NCI-H1930 (cell line): ENCODE measurements around the gene NKAIN2.

Experiments used
- DNase-seq, 2 experiments: peaks; one replicate each; lab custom pipeline; 2025; lab: John Stamatoyannopoulos, UW

NKAIN2 gene

DNA sequence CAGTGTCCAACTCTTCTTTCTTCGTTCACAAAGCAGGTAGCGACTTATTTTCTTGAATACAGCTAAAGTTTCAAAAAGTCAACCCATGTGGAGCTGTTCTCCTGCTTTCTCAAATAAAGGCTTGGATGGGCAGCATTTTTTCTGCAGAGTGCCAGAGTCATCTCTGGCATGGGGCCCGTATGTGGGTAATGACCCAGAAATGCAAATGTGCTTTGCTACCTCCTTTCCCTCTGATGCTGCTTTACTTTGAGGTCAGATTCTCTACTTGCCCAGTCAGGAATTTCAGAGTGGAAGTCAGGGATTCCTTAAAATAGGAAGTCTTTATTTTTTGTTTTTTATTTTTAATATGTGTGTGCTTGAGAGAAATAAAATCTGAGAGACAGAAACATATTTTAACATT lies 4.9 kb downstream of the NKAIN2 start:
- DNase-seq = no peak

DNA sequence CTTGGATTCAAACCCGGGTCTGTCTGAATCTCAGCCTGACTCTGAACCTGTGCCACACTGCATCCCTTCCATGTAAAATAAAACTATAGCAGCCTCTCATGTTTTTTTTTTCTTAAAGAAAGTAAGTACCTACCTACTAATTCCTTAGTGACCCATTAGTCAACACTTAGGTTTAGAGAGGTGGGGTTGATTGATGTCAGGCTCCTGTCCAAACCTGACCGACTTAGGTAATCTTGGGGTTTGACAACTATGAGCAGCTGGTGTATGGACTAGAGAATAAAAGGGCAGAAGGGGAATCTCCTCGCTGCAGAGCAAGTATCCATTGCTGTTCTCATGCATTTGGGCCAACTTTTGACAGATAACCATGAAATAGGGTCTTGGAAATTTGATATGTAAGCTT lies 6.5 kb downstream of the NKAIN2 start:
- no peak for DNase-seq

DNA sequence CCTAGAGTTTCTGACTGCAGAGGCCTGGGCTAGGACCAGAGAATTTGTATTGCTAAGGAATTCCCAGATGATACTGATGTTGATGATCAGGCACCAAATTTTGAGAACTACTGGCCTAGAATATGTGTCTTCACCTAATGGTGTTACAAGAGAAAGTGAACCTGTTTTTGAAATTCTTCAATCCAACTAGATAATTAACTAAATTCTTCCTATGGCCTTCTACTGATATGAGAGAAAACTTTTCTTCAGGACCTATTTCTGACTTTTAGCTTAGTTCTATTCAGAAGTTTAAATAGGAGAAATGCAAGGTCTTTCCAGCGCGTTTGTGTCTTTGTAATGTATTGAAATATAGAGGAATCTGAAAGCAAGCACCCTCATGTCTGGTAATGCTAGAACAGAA lies 7.3 kb downstream of the NKAIN2 start:
- DNase-seq = no peak

DNA sequence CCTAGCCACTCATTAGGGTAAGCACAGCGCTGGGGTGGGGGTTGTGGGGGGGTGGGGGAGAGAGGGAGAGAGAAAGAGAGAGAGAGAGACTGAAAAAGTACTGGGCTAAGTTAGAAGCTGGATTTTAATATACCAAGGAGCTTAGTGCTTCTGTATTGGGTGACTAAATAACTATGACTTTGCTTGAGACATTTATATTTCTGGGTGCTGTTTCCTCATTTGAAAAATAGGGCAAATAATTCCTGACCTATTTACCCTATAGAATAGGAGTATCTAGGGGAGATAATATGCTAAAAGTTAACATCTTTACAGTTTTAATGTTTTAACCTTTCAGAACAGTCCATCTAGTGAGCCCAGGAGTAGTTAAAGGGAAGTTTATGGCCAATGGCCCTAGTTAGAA lies 7.7 kb downstream of the NKAIN2 start:
- no peak for DNase-seq

DNA sequence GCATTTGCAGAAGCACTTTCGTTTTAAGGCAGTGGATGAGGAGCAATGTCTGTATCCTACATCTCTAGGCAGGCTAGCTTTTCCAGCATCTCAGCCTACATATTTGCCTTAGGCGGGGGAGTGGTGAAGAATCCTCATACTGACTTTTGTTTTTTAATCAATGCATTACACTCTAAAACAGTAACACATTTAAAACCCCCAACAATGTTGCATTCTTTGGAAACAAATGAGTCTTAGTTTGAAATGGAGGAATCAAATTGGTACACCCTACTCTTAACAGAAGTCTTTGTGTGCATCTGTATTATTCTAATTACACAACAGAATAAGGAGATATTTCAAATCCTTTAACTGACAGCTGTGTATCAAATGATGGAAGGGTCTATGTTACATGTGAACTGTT lies 9.0 kb downstream of the NKAIN2 start:
- no peak for DNase-seq

DNA sequence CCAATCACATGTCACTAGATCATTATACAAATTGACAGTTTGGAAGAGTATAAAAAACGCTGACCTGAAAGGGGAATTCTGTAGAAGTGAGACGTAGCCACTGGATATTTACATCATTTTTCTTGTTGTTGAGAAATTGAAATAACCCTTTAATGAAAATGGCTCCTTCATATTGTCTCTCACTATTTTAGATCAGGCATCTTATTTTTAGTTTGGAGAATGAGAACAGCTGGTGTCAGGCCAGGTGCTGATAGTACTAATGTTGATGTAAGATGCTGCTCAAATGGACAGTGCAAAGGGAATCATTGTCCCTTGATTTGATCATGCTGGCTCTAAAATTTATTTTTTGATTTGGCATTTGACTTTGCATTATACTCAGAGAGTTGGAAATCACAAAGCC lies 17.4 kb downstream of the NKAIN2 start:
- peak; percentile 52 to 60 for DNase-seq

DNA sequence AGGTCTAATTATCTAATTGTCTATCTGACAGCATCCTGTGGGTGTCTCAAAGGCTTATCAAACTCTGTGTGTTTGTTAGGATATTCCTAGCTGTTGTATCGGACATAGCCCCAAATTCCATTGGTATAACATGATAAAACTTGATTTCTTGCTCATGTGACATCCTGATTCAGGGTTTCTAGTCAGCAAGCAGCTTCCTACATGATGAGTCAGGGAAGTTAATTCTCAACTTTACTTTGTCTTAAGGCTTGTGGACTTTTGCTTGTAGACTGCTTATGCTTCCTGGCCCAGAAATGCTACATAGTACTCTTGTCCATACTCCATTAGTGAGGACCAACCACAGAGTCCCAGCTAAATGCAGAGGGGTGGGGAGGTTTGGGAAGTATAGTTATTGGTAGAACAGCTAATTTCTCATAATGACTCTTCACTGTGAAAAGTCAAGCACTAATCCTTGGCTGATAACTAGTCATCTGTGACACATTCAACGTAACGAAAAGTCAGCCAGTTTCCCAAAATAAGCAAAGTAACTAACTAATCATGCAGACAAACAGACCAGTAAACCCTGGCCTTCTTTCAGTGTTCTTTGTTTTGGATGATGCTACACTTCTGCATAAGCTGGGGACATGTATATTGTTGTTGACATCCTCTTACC lies 25.8 kb downstream of the NKAIN2 start:
- DNase-seq = no peak

DNA sequence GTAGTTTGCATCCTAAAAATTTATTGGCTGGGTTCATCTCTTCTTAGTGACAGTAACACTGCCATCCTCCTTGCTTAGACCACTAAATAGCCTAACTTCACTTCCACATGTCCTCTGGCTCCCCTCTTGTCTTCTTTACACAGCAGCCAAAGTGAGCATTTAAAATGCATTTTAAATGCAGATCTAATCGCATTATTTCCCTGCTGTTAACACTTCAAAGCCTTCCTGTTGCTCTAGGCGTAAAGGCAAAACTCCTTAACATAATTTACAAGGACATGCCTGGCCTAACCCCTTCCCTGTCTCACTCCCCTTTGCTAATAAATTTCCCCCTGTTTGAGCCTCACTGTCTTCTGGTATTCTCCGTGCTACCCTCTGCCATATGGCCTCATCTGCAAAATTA lies 26.5 kb downstream of the NKAIN2 start:
- no peak for DNase-seq

DNA sequence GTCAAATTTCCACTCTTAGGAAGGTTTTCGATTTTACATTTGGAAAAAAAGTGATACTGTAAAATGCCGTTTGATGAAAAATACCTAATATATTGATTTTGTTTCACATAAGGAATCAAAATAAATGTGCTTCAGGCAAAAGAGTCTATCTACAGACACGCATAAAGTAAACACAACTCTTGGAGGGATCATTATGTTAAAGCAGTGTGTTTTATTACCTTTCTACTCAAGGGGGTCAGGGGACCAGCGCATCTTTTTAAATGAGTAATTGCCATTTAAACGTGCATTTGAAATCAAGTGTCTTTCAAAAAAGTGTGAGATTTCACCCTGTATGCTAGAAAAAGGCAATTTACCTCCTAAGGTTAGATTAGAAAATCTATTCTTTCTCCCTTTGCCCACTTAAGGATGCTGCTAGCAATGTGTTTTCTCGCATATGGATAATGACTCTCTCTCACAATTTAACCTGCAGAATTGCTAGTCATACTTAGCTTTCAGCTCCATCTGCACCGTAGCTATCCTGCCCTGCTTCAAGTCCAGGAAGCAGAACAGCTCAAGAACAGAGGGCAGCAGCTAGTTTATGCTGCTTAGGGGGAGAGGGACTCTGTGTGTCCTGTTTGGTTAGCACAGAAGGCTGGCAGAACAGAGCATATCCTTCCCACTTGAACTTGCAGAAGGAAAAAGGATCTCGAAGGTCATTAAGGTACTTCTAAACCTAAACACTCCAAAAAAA lies 35.0 kb downstream of the NKAIN2 start:
- DNase-seq = no peak

DNA sequence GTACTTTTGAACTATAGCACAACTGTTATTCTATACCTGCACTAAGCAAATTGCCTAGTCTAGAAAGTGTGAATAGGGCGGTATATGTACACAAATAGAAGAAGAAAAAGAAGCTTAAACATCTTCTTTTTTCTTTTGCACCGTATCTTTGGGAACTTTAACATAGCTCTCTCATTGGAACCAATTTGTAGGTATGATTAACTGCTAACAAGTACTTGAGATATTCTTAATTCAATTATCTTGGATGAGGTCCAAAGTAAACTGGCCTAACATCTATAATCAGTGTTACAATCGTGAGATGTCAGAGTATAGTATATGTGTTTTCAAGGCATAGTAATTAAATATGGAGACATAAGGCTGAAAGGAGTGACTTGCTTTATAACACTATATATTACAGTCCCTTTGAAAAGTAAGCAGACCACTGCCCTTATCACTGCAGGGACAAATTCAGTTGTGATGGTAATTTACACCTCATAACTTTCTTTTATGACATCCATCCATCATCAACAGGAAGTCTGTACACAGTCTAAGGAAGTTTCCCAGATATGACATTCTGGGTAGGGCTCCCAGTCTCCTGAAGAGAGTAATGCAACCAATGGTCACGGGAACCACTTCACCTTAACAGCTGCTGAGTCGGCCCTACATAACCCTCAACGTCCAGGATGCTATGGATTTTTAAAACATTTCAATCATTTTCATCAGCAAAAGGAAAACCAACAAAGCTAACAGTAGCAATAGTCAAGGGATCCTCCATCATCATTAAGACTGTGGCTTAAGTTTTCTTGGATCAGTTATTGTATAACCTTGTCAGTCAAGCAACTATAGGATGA lies 37.6 kb downstream of the NKAIN2 start:
- no peak for DNase-seq

DNA sequence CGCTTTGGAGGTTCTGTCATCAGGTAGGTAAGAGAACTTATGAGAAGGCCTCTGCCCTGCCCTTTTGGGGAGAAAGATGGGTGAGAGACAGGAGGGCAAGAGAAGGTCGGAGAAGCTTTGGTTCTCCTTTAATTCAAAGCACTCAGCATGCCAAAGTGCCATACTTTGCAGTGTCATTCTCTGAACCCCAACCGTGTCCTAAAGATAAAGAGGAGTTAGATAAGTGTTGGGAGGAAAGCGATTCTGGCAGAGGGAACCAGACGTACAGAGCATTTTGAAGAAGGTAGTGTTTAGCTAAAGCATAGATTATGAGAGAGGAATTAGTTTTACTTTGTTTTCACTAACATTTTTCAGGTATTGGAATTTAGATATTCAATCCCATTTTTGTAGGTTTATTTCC lies 40.3 kb downstream of the NKAIN2 start:
- no peak for DNase-seq

DNA sequence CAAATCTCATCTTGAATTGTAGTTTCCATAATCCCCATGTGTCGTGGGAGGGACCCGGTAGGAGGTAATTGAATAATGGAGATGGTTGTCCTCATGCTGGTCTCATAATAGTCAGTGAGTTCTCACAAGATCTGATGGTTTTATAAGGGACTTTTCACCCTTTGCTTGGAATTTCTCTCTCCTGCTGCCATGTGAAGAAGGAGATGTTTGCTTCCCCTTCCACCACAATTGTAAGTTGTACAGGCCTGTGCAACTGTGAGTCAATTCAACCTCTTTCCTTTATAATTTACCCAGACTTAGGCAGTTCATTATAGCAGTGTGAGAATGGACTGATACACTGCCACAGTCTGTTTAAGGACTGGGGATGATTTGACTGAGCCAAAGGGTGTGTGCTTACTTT lies 44.7 kb downstream of the NKAIN2 start:
- no peak for DNase-seq

DNA sequence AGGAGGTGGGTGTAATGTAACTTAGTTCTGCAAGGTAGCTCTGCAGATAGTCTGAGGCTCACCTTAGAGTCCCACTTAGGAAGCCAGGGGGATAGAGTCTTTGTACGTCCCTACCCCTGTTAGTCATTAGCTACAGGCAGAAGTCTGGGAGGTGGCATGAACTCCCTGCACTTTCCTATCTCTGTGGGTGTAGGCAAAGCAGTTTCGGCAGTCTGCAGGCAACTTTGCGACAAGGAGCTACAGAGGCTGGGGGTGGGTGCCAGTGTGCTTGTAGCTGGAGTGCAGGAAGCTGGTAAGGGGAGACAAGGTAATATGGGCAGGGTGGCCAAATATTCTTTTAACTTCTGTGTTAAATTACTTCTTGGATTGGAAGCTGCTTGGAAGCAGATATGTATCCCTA lies 45.7 kb downstream of the NKAIN2 start:
- no peak for DNase-seq

DNA sequence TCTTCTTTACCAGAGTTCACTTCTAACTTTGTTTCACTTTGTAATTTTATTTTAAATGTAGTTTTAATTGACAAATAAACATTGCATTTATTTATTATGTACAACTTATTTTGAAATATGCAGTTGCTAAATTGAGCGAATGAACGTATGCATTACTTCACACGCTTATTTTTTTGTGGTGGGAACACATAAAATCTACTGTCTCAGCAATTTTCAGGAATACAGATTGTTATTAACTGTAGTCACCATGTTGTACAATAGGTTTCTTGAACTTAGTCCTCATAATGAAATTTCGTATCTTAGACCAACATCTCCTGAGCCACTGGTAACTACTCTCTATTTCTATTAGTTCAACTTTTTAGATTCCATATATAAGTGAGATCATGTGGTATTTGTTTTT lies 46.9 kb downstream of the NKAIN2 start:
- no peak for DNase-seq

DNA sequence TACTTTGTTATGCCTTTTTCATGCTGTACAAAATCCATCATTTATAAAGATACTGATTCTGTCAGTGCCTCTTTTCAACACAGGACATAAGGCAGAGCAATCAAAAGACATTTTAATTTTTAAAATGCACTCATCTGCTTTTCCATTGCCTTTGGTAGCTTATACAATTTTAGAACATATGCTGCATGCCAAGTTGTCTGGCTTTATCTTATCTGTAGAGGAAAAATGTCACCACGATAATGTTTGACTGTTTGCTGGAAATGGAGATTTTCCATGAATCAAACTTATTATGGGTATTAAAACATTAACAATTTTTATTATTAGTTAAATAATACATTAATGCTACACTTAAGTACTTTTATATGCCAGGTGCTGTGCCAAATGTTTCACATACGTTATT lies 50.5 kb downstream of the NKAIN2 start:
- no peak for DNase-seq

DNA sequence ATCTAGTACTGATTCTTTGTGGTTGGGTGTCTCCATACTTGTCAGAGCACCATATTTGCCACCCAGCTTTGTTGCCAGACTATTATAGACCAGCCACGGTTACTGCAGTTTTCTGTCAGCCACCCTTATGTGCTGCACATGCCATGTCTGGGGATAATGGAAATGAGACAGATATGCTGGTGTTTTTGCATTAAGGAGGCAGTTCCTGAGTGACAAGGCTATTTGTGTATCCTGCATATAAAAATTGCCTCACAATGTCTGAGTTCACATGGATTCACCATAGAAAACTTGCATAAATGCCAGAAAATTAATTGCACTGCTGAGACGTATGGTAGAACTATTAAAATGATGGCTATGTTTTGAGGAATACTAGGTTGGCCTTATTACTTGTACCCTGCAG lies 51.8 kb downstream of the NKAIN2 start:
- no peak for DNase-seq

DNA sequence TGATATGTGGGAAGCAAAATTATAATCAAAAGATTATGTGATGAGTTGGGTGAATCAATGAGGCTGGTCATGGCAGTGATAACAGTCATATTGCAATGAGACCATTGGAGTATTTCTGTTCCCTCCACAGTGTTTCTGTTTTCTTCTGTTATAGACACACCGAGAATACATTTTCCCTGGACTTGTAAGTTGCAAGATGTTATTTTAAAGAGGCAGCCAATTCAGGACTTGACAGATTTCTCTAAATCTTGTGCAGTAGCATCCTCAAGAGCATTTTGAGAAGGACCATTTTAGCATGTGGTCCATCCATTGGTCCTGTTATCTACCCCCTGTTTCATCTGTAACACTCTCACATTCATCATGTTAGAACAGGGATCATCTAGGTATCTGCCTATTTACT lies 55.6 kb downstream of the NKAIN2 start:
- DNase-seq = no peak

DNA sequence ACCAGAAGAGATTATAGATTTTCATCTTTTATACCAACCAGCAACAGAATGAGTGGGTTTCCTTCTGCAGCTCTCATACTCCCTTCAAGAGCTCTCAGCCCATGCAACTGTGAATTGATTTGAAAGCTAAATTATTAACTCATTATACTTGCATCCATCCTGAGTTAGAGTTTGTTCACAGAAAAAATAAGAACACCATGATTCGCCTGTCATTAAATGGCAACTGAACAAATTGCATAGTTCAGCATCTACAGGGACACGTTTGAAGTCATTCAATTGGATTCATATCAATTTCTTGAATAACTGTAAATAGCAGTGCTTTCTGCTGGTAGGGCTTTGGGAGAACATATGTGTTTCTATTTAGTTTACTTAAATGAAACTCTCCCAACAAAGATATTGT lies 65.7 kb downstream of the NKAIN2 start:
- DNase-seq = no peak

DNA sequence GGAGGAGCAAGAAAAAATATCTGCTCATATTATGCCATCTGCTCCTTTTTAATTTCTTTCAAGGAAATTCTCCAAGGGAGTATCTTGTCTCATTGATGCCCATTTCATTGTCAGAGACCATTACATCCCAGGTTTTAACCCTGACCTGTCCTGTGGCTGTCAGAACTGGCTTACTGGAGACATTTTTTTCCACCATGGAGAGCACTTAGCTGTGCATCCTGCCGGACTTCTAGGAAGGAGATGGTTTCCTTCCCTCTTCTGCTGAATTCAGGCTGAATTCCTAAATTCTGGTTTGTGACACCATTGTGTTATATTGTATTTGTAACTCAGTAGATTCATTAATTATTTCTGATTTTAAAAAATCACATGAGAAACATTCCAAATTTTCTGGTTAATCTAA lies 70.3 kb downstream of the NKAIN2 start:
- no peak for DNase-seq

DNA sequence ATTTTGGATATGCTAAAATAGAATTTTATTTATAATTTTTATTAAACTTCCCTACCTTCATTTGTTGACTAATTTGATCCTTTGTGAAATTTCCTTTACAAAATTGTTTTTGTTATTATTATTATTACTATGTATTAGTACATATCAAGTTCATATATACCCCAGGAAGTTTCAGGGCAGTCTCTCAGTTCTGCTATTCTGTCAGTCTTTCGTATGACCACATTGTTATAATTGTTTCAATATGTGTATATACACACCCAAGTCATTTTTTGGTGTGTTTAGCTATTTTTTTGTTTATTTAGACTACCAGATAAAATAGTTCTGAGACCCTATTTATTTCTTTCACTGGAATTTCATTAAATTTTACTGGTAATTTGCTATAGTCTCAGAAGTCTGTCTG lies 72.1 kb downstream of the NKAIN2 start:
- DNase-seq = no peak

DNA sequence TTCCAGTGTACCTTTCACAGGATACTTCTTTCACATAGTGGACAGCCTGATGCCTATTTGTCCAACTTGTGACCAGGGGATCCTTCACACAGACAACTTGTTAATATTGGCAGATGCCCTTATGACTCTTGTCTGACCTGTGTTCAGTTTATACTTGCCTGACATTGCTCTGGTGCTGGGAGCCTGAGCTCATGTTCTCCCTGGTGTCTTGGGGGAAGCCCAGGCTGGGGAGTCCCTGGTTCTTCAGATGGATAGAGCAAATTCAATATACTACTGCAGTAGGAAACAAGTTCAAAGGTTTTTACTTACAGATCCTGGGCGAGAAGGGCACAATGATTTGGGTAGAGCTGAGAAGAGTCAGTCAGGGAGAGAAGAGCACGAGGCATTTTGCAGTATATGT lies 76.1 kb downstream of the NKAIN2 start:
- DNase-seq = no peak

DNA sequence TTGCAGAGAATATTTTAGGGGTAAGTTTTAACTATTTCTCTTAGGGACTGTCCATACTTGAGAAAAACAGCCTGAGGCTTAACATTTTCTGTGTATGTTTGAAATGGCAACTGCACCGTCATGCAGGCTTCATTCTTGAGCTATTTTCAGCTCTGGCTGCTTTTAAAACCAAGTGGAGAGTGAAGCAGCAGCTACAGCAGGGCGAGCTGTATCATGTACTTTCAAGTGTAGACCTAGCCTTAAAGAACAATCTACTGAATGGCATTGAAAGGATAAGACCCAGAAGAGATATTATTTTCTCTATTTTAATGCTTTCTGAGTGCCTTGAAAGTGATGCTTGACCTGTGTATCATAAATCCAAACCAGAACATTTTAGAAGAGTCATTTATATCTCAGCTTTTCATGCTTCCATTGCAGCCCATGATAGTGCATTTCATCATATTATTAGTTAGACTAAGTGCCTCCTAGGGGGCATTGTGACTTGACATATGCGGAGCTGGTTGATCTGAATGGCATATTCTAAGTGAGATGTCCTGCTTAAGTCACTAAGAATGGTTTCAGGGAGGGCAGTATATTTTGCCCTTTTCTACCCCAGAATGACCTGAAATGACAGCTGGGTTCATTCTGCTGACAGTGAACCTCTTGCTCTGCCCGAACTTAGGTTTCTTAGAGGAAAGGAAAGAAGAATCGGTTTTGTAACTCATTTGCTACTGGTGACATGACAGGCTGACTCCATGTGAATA lies 85.3 kb downstream of the NKAIN2 start:
- no peak for DNase-seq

DNA sequence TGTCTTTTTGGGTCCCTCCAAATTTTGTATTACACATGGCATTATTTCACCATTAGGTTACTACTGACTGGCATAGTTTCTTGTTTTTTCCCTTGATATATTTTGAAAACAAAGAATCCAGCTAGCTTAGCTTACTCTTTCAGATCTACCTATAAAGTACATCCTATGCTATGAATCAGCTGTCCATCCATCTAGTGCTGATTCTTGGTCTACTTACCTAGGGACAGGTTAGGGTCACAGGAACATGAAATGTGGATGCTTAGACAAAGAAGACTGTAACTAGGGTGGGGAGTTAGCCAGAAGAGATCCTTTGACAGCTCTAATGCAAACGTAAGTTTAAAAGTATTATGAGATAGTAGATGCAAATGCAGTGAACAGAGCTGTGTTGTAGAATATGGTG lies 91.7 kb downstream of the NKAIN2 start:
- no peak for DNase-seq
